GM12878 (cell line): ENCODE measurements around the gene TRAF3. TPM values are rescaled to one million over a fixed set of nuclear protein-coding genes. Genes with fewer than 3 reads are reported as not detected.

Experiments used
- ATAC-seq: fragments of 200-7000 bp; cut with Tn5 transposase; 3 replicates; pipeline ENCODE4 v1.9.1; 2020; ENCODE audit warnings: mild to moderate bottlenecking, moderate library complexity
- BruUV-seq: library from RNA; stranded (reverse); fragments of 400-500 nt; replicated peaks from 2 replicates; lab custom pipeline; 2021; lab: Mats Ljungman, UMichigan
- CTCF ChIA-PET: fragments of 300-600 bp; sonication (Branson Sonifier 250); formaldehyde crosslinking; extraction: SDS; loops from one replicate; lab custom pipeline; 2021; ENCODE audit warnings: inconsistent platforms; lab: Yijun Ruan, JAX
- POLR2A ChIA-PET: fragments of 350-600 bp; formaldehyde crosslinking; extraction: SDS; loops from one replicate; lab custom pipeline; 2021; ENCODE audit warnings: inconsistent platforms; lab: Charles Lee
- RAD21 ChIA-PET: fragments of 300-600 bp; sonication (Branson Sonifier 250); formaldehyde crosslinking; loops from one replicate; lab custom pipeline; 2023; ENCODE audit warnings: antibody characterized with exemption; ENCODE audit not compliant: unreplicated experiment; lab: Charles Lee
- SMC1A ChIA-PET: fragments of 300-600 bp; sonication (Branson Sonifier 250); formaldehyde crosslinking; loops from one replicate; lab custom pipeline; 2023; ENCODE audit not compliant: unreplicated experiment, uncharacterized antibody; lab: Charles Lee
- DNase-seq: peaks from one replicate; pipeline ENCODE4 v3.0.0-alpha.2; 2011; ENCODE audit warnings: low read depth, low spot score
- FAIRE-seq: peaks from 3 replicates; lab custom pipeline; 2011; peaks lifted over from hg19 to GRCh38; lab: Jason Lieb, UNC
- H2AFZ ChIP-seq: 2 replicates; pipeline ENCODE4 v1.6.0; 2011; ENCODE audit warnings: low read depth, low read length, control low read depth; ENCODE audit not compliant: control insufficient read depth
- H3K27ac ChIP-seq: 2 replicates; pipeline ENCODE4 v1.5.1; 2011; ENCODE audit warnings: control low read depth; ENCODE audit not compliant: control insufficient read depth, insufficient read depth
- H3K27me3 ChIP-seq, 2 experiments: replicated peaks in 1 of 2; 2 replicates each; pipeline versions ENCODE4 v1.6.0 to v1.6.1; 2011; ENCODE audit warnings: low read length in 1 of 2; ENCODE audit not compliant: control insufficient read depth in 2 of 2, insufficient read depth in 2 of 2
- H3K36me3 ChIP-seq, 2 experiments: 2 replicates each; pipeline ENCODE4 v1.5.1; 2011; ENCODE audit warnings: low read length in 1 of 2; ENCODE audit not compliant: control insufficient read depth in 2 of 2, insufficient read depth in 2 of 2
- H3K4me1 ChIP-seq: 2 replicates; pipeline ENCODE4 v1.6.1; 2011; ENCODE audit warnings: mild to moderate bottlenecking, low read length, moderate library complexity, mixed read lengths; ENCODE audit not compliant: control insufficient read depth, insufficient read depth
- H3K4me2 ChIP-seq: 2 replicates; pipeline ENCODE4 v1.6.0; 2011; ENCODE audit warnings: control low read depth; ENCODE audit not compliant: control insufficient read depth, insufficient read depth
- H3K4me3 ChIP-seq: fragments of 200-600 bp; sonication (generic); 2 replicates; pipeline ENCODE4 v1.5.1; 2016
- H3K79me2 ChIP-seq: 2 replicates; pipeline ENCODE4 v1.6.0; 2011; ENCODE audit warnings: low read length; ENCODE audit not compliant: control insufficient read depth, insufficient read depth
- H3K9ac ChIP-seq: 2 replicates; pipeline ENCODE4 v1.8.0; 2011; ENCODE audit warnings: low read length, control low read depth, mixed read lengths; ENCODE audit not compliant: control insufficient read depth, insufficient read depth
- H3K9me3 ChIP-seq: replicated peaks from 3 replicates; pipeline ENCODE4 v1.5.1; 2011; ENCODE audit warnings: mild to moderate bottlenecking, low read length; ENCODE audit not compliant: control insufficient read depth, insufficient read depth
- H4K20me1 ChIP-seq: 2 replicates; pipeline ENCODE4 v1.6.0; 2011; ENCODE audit not compliant: control insufficient read depth, insufficient read depth
- PML ChIP-seq: IDR thresholded peaks from 2 replicates; pipeline ENCODE4 v1.6.1; 2012; ENCODE audit warnings: low read length, inconsistent platforms
- WGBS: methylation state at CpG from one replicate; pipeline ENCODE4 v1.1.6; 2016; ENCODE audit warnings: low lambda C conversion rate; ENCODE audit not compliant: insufficient replicate concordance, insufficient coverage; ENCODE audit errors: missing lambda C conversion rate; 5-methylcytosine and 5-hydroxymethylcytosine counted together
- in situ Hi-C: fragments of 300-500 bp; cut with MboI; formaldehyde crosslinking; loops from 9 replicates; pipeline ENCODE4 v1.14.3; 2018; ENCODE audit warnings: mixed read lengths
- intact Hi-C: fragments of 100-400 bp; cut with micrococcal nuclease; formaldehyde crosslinking; loops from one replicate; pipeline ENCODE4 v1.14.2; 2022; ENCODE audit not compliant: unreplicated experiment
- polyA plus RNA-seq, 11 experiments: library from polyadenylated mRNA; depleted of rRNA in 4 of 11; unstranded in 6 of 11; stranded (reverse) in 5 of 11; fragments of >200 nt; fragmentation: Nextera tagmentation in 4 of 11; fragmentation: Illumina TruSeq in 1 of 11; extraction: Ambion mirVana in 4 of 11; extraction: Trizol in 1 of 11; gene quantifications; 1 replicate in 1 of 11; 2 replicates in 10 of 11; pipeline versions ENCODE4 v1.2.1 to v1.2.3, GENCODE V29; 2011 to 2016; ENCODE audit warnings: inconsistent platforms in 2 of 11, missing spikeins in 2 of 11, low read depth in 1 of 11
- total RNA-seq, 4 experiments: library from RNA; depleted of rRNA in 3 of 4; stranded (reverse); fragments of >200 nt in 3 of 4; fragmentation: Illumina TruSeq in 1 of 4; extraction: Trizol in 1 of 4; gene quantifications; 2 replicates each; pipeline versions ENCODE4 v1.2.1 to v1.2.3, GENCODE V29; 2013 to 2021
- TF ChIP-seq, protein P1 (sequence below), 3 experiments: IDR thresholded peaks in 2 of 3; conservative IDR thresholded peaks in 1 of 3; 2 replicates each; pipeline ENCODE4 v1.5.1; 2011; ENCODE audit warnings: low read depth in 3 of 3, low read length in 3 of 3, mild to moderate bottlenecking in 3 of 3, control low read depth in 2 of 3, moderate library complexity in 2 of 3, inconsistent platforms in 1 of 3, mixed read lengths in 1 of 3; ENCODE audit not compliant: control insufficient read depth in 2 of 3, insufficient read depth in 1 of 3; ENCODE audit errors: extremely low read depth in 1 of 3

TRAF3 gene
- total and polyA plus RNA-seq, 10 of the 15 experiments (the other 5 are each of a cell fraction or from before 2014, with no cell fraction given) = 3.0 to 70.1 (median 36.5) TPM

GRCh38 chr14:102924632-102925588, 147.7 kb downstream of the TRAF3 start:
- RAD21 ChIA-PET = interaction anchor here (2.4 kb wide), 1 partner anchor 231 kb away, joined by 13 read pairs; no protein-coding TSS in a partner anchor
- Histone ChIP-seq H3K4me3 (no peak overlapping the region), H3K9me3 (no peaks in the 10 kb centered on the region), H3K9ac (no peak overlapping the region), H3K4me2 (no peak overlapping the region), H3K36me3 (no peaks in the 10 kb centered on the region), H3K27me3 (peaks cover 14 to 18% of the 10 kb centered on the region in 2 experiments), H2AFZ (no peak overlapping the region), H3K27ac (no peak overlapping the region), H3K79me2 (no peaks in the 10 kb centered on the region), H4K20me1 (no peaks in the 10 kb centered on the region), H3K4me1 (peaks cover 15% of the 10 kb centered on the region)
- in situ Hi-C loops (no loop called here), intact Hi-C loops (no loop called here)
- POLR2A ChIA-PET = no interaction called here
- FAIRE-seq (no peak), DNase-seq (no peak), ATAC-seq (no peak)
- WGBS = 66% methylated on average over 25 of the region's 25 CpGs
- BruUV-seq = no TSS peak
- CTCF ChIA-PET = interaction anchor here (0.7 to 2.6 kb wide), 2 partner anchors 12 to 231 kb away, joined by 3 to 13 read pairs; no protein-coding TSS in a partner anchor
- SMC1A ChIA-PET = interaction anchor here (1.2 kb wide), 1 partner anchor 139 kb away, joined by 3 read pairs; no protein-coding TSS in a partner anchor
- TF ChIP-seq, protein P1, sequence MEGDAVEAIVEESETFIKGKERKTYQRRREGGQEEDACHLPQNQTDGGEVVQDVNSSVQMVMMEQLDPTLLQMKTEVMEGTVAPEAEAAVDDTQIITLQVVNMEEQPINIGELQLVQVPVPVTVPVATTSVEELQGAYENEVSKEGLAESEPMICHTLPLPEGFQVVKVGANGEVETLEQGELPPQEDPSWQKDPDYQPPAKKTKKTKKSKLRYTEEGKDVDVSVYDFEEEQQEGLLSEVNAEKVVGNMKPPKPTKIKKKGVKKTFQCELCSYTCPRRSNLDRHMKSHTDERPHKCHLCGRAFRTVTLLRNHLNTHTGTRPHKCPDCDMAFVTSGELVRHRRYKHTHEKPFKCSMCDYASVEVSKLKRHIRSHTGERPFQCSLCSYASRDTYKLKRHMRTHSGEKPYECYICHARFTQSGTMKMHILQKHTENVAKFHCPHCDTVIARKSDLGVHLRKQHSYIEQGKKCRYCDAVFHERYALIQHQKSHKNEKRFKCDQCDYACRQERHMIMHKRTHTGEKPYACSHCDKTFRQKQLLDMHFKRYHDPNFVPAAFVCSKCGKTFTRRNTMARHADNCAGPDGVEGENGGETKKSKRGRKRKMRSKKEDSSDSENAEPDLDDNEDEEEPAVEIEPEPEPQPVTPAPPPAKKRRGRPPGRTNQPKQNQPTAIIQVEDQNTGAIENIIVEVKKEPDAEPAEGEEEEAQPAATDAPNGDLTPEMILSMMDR (IDR thresholded peaks at IDR 0.05 in 2 of 3, conservative IDR thresholded peaks at IDR 0.05 in 1 of 3; ENCODE audit: control insufficient read depth in 2 of 3, extremely low read depth in 1 of 3, insufficient read depth in 1 of 3, low read depth in 3 of 3, low read length in 3 of 3) = 0 out of 6 replicates have a peak, but pooled peaks of 1 of the 3 experiments have one; percentile 3
- no peak for TF ChIP-seq PML
